GM12872 (cell line): ENCODE measurements around the gene EPDR1.

ENCODE experiments used
- CTCF ChIP-seq: IDR thresholded peaks from 3 replicates; pipeline ENCODE4 v1.5.1; 2011; ENCODE audit warnings: low read depth, mild to moderate bottlenecking, low read length, moderate library complexity; ENCODE audit not compliant: insufficient read depth

The EPDR1 gene

GRCh38 chr7:38000272-38000671 lies 79.8 kb downstream of the EPDR1 start:
- TF ChIP-seq CTCF: no peak
